Ishikawa (cell line): ENCODE results near the gene GLRA1.
A peak's percentile ranks its signal among the peaks of the same experiment; 100 is the strongest.

Experiments used
- CEBPB ChIP-seq: IDR thresholded peaks from 2 replicates; pipeline ENCODE4 v1.6.1; 2012
- CREB1 ChIP-seq: IDR thresholded peaks from 2 replicates; pipeline ENCODE4 v1.6.1; 2012; ENCODE audit warnings: low read depth
- EGR1 ChIP-seq: IDR thresholded peaks from 2 replicates; pipeline ENCODE4 v1.6.1; 2012
- EP300 ChIP-seq: IDR thresholded peaks from 2 replicates; pipeline ENCODE4 v1.6.1; 2012; ENCODE audit warnings: borderline replicate concordance
- FOXM1 ChIP-seq: IDR thresholded peaks from 2 replicates; pipeline ENCODE4 v1.6.1; 2012; ENCODE audit warnings: low read depth, borderline replicate concordance
- MAX ChIP-seq: IDR thresholded peaks from 2 replicates; pipeline ENCODE4 v1.6.1; 2012
- NFIC ChIP-seq: IDR thresholded peaks from 2 replicates; pipeline ENCODE4 v1.6.1; 2012
- RAD21 ChIP-seq: IDR thresholded peaks from 2 replicates; pipeline ENCODE4 v1.6.1; 2012; ENCODE audit warnings: low read depth
- REST ChIP-seq: IDR thresholded peaks from 2 replicates; pipeline ENCODE4 v1.6.1; 2012; ENCODE audit warnings: low read depth, mild to moderate bottlenecking
- TAF1 ChIP-seq: IDR thresholded peaks from 2 replicates; pipeline ENCODE4 v1.6.1; 2012; ENCODE audit warnings: low read depth, mild to moderate bottlenecking
- TCF12 ChIP-seq: IDR thresholded peaks from 2 replicates; pipeline ENCODE4 v1.6.1; 2012; ENCODE audit warnings: low read depth
- TEAD4 ChIP-seq: IDR thresholded peaks from 2 replicates; pipeline ENCODE4 v1.6.1; 2012
- USF1 ChIP-seq: IDR thresholded peaks from 2 replicates; pipeline ENCODE4 v1.6.1; 2012
- YY1 ChIP-seq: IDR thresholded peaks from 2 replicates; pipeline ENCODE4 v1.6.1; 2012; ENCODE audit warnings: low read depth
- ZBTB7A ChIP-seq: IDR thresholded peaks from 2 replicates; pipeline ENCODE4 v1.6.1; 2012; ENCODE audit warnings: low read depth

GLRA1 gene

DNA sequence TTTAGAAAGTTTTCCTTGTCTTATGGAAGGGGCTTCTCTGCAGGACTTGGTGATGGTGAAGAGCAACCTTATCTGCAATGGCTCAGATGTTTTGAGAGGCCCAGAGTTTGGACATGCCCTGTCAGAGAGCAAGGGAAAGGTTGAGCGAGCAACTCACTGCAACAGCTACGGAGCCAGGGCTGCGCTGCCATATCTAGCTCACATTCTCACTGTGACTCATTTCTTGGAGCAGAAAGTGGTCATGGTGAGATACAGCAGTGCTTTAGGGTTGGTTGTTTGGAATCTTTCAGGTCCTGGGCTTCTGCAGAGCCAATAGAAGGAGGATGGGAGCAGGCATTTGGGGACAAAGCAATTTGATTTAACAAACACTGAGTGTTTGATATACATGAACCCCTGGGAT, 12.3 kb downstream of the GLRA1 start:
- TF ChIP-seq REST (no peak), YY1 (no peak)

GRCh38 chr5:151911011-151911410, 13.6 kb downstream of the GLRA1 start:
- TF ChIP-seq EP300 (no peak), TEAD4 (no peak), EGR1 (no peak), FOXM1 (no peak), RAD21 (no peak), TCF12 (no peak), YY1 (no peak)

GRCh38 chr5:151909628-151910027, 15.0 kb downstream of the GLRA1 start:
- TF ChIP-seq YY1 = no peak
- TF ChIP-seq MAX = no peak
- TF ChIP-seq TCF12 = no peak
- TF ChIP-seq TEAD4 = no peak
- no peak for TF ChIP-seq EGR1
- no peak for TF ChIP-seq ZBTB7A
- no peak for TF ChIP-seq TAF1
- TF ChIP-seq FOXM1 = no peak
- no peak for TF ChIP-seq CEBPB

- peak; percentile 83 for TF ChIP-seq EP300
- no peak for TF ChIP-seq CREB1
- peak; percentile 96 for TF ChIP-seq NFIC
- no peak for TF ChIP-seq USF1
- peak; percentile 80 for TF ChIP-seq FOXM1
- TF ChIP-seq EGR1 = no peak
- TF ChIP-seq TCF12 = peak; percentile 80
- no peak for TF ChIP-seq ZBTB7A
- TF ChIP-seq MAX = no peak
- peak; percentile 85 for TF ChIP-seq TEAD4
- TF ChIP-seq REST = no peak
- no peak for TF ChIP-seq TAF1
- no peak for TF ChIP-seq YY1
- peak; percentile 23; the same call in 1 of the 2 replicates for TF ChIP-seq CEBPB
- no peak for TF ChIP-seq RAD21
Observed at GRCh38 chr5:151906246-151906645, 18.4 kb downstream of the GLRA1 start.

GRCh38 chr5:151905557-151905961, 19.1 kb downstream of the GLRA1 start:
- TF ChIP-seq MAX (peak; percentile 33; the same call in 1 of the 2 replicates), TAF1 (no peak), TCF12 (no peak), NFIC (no peak), REST (peak; percentile 13; the same call in 1 of the 2 replicates), RAD21 (no peak), EP300 (no peak), USF1 (no peak), CREB1 (no peak), TEAD4 (no peak), EGR1 (no peak), CEBPB (no peak), YY1 (no peak)
